Suprapubic skin (tissue), 4 donors: ENCODE results near the gene BLOC1S5.

ENCODE experiments used
- CTCF ChIP-seq, 2 donors: fragments of 200-600 bp in 1 of 2; fragments of 450-650 bp in 1 of 2; sonication (generic) in 1 of 2; IDR thresholded peaks; one replicate each; pipeline ENCODE4 v1.5.1; 2016 to 2019; ENCODE audit warnings: antibody characterized with exemption in 2 of 2, mild to moderate bottlenecking in 1 of 2, moderate library complexity in 1 of 2
- POLR2A ChIP-seq, 2 donors: fragments of 450-650 bp; IDR thresholded peaks; one replicate each; pipeline ENCODE4 v1.6.1; 2017; ENCODE audit warnings: antibody characterized with exemption in 2 of 2, mild to moderate bottlenecking in 2 of 2, moderate library complexity in 2 of 2
- POLR2AphosphoS5 ChIP-seq, 3 donors: sonication (generic); formaldehyde crosslinking; IDR thresholded peaks; one replicate each; pipeline ENCODE4 v1.6.1; 2017; ENCODE audit warnings: antibody characterized with exemption in 3 of 3

GRCh38 chr6:7986219-7986618, 78.0 kb downstream of the BLOC1S5 start:
- no peak for TF ChIP-seq CTCF (IDR thresholded peaks at IDR 0.05)
- no peak for TF ChIP-seq POLR2AphosphoS5 (IDR thresholded peaks at IDR 0.05)
- no peak for TF ChIP-seq POLR2A (IDR thresholded peaks at IDR 0.05)
